ENCODE results near the gene RGS7BP.

Gene RGS7BP

GRCh38 chr5:64566310-64566916 is 60.6 kb downstream of the RGS7BP start:
- no peak for DNase-seq

GRCh38 chr5:64569858-64570257 is 64.0 kb downstream of the RGS7BP start:
- no peak for DNase-seq

- DNase-seq, result no peak
Observed at GRCh38 chr5:64570395-64570996, 64.7 kb downstream of the RGS7BP start.

GRCh38 chr5:64575561-64575960 is 69.7 kb downstream of the RGS7BP start:
- DNase-seq, result no peak

- no peak for DNase-seq
Observed at GRCh38 chr5:64576250-64576649, 70.4 kb downstream of the RGS7BP start.

GRCh38 chr5:64585646-64586045 is 79.8 kb downstream of the RGS7BP start:
- DNase-seq, result no peak

GRCh38 chr5:64587370-64587769 is 81.6 kb downstream of the RGS7BP start:
- DNase-seq, result no peak

GRCh38 chr5:64592730-64593341 is 87.0 kb downstream of the RGS7BP start:
- no peak for DNase-seq

GRCh38 chr5:64594025-64594424 is 88.2 kb downstream of the RGS7BP start:
- no peak for DNase-seq

GRCh38 chr5:64594601-64595000 is 88.8 kb downstream of the RGS7BP start:
- DNase-seq, result no peak

GRCh38 chr5:64595031-64595855 is 89.4 kb downstream of the RGS7BP start:
- no peak for DNase-seq

- DNase-seq, result no peak
Observed at GRCh38 chr5:64599226-64599625, 93.4 kb downstream of the RGS7BP start.

- no peak for DNase-seq
Observed at GRCh38 chr5:64603676-64604075, 97.9 kb downstream of the RGS7BP start.

- DNase-seq, result no peak
Observed at GRCh38 chr5:64606926-64607325, 101.1 kb downstream of the RGS7BP start.

- peak; percentile 67 for DNase-seq
Observed at GRCh38 chr5:64612344-64612961, 106.6 kb downstream of the RGS7BP start.

GRCh38 chr5:64615895-64616294 is 110.1 kb downstream of the RGS7BP start:
- no peak for DNase-seq

- DNase-seq, result no peak
Observed at GRCh38 chr5:64619609-64620008, 113.8 kb downstream of the RGS7BP start.

- no peak for DNase-seq
Observed at GRCh38 chr5:64622991-64623390, 117.2 kb downstream of the RGS7BP start.

GRCh38 chr5:64625678-64626077 is 119.9 kb downstream of the RGS7BP start:
- DNase-seq, result no peak

GRCh38 chr5:64628901-64629300 is 123.1 kb downstream of the RGS7BP start:
- DNase-seq, result no peak

- DNase-seq, result no peak
Observed at GRCh38 chr5:64629841-64630240, 124.0 kb downstream of the RGS7BP start.

- no peak for DNase-seq
Observed at GRCh38 chr5:64632251-64632650, 126.4 kb downstream of the RGS7BP start.

GRCh38 chr5:64634997-64635686 is 129.3 kb downstream of the RGS7BP start:
- DNase-seq, result peak; percentile 48
